ENCODE data around the gene IFNA5.

The IFNA5 gene

GRCh38 chr9:21305213-21305612 lies at the start of gene IFNA5:
Gene IFNA5 (minus strand): TSS chr9:21305313. CDS start chr9:21305256, 57 bp downstream.
- DNase-seq: no peak

DNA sequence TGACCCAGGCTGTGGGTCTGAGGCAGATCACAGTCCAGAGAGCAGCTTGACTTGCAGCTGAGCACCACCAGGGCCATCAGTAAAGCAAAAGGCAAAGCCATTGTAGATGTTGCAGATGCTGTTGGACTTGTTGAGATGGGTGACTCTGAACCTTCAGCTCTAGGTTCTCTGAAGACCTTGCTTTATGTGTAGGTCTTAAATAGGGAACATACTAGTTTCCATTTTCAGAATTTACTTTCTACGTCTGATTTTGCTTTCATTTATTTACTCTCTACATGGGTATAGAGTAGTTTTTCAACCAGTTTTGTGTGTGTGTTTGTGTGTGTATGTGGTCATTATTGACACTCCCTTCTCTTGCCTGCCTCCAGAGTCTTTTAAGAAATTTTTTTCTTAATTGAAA lies 45.7 kb upstream of the IFNA5 start, which contains the start of gene IFNA6:
TSS of gene IFNA6 (minus strand) at position 101 of the 400 bp plus-strand sequence. CDS start at position 101, 0 bp downstream.
- no peak for DNase-seq

DNA sequence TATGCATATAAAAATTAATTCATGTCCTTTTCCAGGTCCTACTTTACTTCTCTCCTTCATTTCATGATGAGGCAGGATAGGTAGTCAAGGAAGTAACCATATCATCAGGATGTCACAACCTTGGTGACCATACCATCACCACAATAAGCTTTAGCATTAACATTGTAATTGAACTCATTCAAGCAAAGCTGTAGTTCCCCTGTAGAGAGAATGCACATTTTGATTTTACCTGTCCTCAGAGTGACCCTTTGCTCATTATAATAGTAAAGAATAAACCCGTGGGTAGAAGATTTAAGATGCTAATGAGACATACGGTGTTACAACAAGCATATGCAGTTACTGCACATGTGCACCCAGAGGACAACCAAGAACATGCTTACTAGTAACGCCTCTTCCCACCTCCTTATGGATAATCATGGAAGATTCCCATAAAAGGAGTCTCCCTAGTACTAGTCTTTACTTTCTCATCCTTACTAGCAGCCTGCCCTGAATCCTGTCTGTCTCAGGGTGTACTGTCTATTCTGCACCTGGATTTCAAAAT lies 43.4 kb upstream of the IFNA5 start:
- no peak for DNase-seq

- no peak for DNase-seq
These were observed 35.6 kb upstream of the IFNA5 start for GRCh38 chr9:21340735-21341134.

DNA sequence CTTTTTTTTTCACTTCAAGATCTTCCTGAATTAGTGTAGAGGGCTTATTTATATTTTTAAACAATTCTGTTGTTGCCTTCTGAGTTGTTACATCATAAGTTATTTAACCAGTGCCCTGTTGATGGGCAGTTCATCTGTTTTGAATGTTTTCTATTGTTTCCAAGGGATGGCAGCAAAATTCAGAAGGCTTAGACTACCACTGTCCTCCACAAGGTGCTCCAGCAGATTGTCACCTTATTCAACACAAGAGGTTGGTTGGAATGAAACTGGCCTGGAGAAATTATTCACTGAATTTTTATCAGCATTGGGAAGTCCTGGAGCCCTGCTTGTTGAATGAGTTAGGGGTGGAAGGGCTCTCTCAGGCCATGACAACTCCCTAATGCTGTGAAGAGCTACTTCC lies 31.3 kb upstream of the IFNA5 start:
- DNase-seq: no peak

DNA sequence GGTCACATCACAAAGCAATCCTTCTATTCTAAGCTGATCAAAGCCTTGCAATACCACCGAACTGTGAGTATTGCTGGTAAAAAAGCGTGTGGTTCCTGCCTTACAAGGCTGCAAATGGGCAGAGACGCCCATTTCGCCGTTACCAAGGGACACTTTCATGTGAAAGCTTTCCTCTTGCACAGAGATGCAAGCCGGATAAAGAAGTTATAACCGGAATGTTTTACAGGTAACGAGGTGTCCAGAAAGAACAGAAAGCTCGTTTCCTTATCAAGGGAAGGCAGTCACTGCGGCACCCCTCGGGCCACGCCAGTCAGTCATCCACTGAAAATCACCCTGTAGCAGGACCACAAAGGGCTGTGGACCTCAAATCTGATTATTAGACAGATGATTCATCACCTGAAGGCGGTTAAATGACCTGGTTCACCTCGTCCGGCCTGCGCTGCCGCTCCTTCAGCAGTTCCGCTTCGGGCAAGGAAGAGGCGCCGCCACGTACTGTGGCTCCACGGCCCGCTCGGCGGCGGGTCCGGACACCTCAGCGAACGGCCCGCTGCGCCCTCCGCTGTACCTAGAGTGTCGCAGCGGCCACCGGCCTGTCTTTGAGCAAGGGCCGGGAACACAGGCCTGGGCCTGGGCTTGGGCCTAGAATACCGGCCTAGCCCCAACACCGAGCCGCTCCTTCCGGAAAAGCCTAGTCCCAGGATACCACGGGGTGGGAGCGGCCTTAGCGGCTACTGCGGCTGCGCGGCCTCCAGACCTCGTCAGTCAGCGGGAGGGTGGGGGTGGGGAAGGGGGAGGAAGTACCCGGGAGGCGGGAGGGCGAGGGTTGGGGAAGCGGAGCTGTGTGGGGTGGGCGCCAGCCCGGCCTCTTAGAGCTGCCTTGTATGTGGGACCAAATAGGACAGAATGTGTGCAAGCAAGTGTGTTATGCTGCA lies 29.9 kb upstream of the IFNA5 start, which contains the start of gene KLHL9:
TSS of gene KLHL9 (minus strand) at position 704 of the 932 bp plus-strand sequence. CDS start at position 159, 545 bp downstream.
- peak; percentile 82 for DNase-seq

- DNase-seq: no peak
These were observed 28.1 kb upstream of the IFNA5 start for GRCh38 chr9:21333226-21333625.

GRCh38 chr9:21331676-21332402 lies 26.7 kb upstream of the IFNA5 start:
- DNase-seq: no peak

DNA sequence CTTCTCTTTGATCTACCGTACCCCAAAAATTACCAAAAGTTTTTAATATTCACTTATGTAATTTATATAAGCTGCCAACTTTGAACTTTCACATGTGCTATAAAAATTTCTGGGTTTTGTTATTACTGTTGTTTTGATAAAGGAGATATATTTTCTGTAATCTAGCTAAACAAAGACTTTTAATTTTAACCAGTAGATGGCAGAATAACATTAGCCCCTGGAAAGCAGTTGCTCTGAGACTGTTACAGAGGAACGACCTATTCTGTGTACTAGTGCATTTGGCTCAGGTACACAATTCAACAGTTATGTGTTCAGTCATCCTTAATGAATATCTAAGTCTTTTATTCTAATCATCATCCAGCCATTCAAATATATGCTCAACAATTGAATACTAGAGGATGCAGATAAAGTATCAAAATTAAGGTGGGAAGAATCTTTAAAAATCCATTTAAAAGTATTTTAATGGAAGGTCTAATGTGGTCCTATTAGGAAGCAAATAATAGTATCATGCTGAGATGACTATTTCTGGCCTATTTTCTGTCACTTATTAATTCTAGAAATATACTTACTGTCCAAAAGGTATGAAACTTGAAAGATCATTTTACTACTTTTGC lies 21.5 kb upstream of the IFNA5 start:
- DNase-seq: no peak

GRCh38 chr9:21324047-21324446 lies 18.9 kb upstream of the IFNA5 start:
- DNase-seq: no peak

DNA sequence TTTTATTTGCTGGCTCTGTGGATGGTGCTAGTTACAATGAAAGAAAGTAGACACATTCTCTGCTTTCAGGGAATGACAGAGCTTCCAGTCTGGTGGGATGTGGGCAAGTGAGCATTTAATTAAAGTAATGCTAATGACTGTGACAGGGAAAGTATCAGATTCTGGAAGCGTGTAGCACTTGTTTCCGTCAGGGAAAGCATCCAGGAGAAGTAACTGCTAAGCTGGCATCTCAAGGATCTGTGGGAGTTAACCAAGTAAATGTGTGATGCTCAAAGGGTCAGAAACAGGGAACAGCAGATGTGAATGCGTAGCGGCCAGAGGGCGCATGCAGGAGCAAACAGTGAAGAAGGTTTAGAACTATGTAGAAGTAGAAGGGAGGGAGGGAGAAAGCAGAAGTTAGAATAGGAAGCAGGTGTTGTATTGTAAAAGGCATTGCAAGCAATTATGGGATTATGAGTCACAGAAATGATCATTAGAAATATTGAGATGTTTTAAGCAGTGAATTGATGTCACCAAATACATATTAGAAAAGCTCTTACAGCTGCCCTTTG lies 17.9 kb upstream of the IFNA5 start:
- no peak for DNase-seq

DNA sequence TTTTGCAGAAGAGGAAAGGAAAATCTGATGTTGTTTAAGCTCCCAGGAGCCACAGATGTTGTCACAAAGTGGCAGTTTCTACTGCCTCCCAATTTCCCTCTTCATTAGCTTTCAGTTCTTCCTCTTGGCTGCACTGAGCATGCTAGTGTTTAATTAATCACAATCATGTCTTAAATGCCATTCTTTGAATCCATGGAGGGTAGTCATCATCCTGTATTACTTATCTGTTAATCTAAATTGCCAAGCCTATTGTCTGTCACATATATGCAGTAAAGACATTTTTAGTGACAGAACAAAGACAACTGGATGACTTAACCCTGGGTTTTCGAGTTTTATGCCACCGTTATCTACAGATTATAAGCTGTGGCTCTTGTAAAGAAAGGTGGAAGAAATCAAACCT lies 15.4 kb upstream of the IFNA5 start:
- DNase-seq: no peak

DNA sequence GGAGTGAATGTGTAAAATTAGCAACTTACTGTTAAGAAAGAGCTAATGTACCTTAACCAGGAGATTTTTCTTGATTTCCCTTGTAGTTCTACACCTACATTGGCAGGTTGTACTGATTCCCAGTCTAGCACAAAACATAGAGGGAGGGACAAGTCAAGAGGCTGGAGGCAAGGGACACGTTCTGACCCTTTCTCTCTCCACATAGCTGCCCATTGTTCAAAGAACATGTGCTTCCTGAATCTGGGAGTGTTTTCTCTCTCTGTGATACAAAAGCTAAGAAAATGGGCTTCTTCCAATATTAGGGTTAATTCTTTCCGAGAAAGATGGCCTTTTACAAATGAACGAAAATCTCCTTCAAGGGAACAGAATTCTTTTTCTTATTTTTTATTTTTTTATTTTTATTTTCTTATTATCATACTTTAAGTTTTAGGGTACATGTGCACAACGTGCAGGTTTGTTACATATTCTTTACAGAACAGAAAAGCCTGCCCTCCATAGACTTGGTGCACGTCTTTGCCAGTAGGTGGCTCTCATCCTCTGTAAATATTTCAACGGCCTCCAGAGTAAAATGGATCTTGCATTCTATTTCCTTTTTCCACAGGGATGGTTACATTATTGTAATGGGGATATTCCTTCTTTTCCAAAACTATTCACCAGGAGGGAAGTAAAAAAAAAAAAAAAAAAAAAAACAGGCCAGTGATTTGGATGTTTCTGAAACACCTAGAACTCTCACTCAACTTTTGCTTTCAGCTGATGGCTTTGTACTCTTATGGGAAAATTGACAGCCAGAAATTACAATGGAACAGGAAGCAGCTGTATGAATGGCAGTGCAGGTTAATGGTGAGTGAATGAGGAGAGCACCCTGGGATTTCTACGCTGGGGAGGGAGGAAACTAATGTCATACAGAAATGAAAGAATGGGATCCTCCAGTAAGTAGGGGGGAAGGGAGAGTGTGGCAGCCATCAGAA lies 13.1 kb upstream of the IFNA5 start:
- DNase-seq: peak; percentile 21

DNA sequence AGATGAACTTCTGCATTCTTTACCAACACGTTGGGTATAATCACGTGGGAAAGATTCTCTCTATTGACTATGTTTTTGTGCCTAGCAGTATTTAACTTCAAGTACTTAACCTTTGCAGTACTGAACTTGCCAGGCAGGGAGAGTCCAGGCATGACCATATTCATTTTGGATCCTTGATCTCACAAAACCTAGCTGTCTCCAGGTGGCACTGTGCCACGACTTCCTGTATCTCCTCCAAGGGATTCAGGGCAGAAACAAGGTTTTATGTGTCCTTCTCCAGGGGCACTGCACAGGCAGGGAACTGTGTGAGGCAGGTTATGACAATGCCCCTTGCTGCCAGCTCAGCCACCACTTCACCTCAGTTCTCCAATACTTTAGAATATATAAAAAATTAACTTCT lies 11.7 kb upstream of the IFNA5 start:
- no peak for DNase-seq

- DNase-seq: no peak
These were observed 11.1 kb upstream of the IFNA5 start for GRCh38 chr9:21316032-21316842.

- DNase-seq: no peak
These were observed 9.0 kb upstream of the IFNA5 start for GRCh38 chr9:21314152-21314551.

DNA sequence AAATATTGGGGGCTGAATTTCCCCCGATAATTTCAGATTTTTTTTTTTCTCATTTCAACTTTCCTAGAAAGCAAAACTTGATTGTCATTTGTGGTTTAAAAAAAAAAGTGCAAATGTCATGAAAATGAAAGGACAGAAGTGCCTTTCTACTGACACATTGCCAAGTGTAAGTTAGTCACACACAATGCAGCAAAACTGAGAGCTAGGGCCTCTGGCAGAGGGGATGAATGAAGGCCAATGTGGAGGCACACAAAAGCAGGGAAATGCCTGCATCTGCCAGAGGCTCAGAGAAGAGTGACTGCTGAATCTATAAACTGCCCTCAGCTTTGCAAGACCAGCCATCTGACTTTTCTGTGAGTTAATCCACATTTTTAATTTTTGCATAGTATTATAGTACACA lies 6.8 kb upstream of the IFNA5 start:
- no peak for DNase-seq

- no peak for DNase-seq
These were observed 9.1 kb downstream of the IFNA5 start for GRCh38 chr9:21295992-21296391.

DNA sequence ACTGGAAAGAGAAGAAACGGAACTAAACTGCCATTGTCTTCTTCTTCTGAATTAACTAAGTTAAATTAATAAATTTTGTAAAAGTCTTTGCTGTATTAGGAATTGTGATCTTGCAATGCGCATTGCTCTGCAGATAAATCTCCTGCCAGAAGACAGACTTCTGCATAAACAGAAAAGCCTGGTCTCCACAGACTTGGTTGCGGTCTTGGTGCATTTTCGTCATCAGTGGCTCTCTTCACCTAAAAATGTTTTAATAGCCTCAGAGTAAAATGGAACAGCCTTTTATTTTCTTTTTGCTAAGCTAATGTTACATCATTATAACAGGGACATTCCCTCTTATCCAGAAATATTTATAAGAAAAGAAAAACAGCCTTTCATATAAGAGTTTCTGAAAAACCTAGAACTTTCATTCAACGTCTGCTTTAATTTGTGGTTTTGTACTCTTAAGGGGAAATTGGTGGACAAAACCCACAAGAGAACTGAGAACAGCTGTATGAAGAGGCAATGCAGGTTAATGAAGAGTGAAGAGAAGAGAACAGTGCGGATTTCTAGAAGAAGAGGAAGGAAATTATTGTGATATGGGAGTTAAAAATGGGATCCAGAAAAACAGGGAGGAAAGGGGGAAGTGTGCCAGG lies 10.1 kb downstream of the IFNA5 start:
- no peak for DNase-seq

GRCh38 chr9:21294364-21294774 lies 10.7 kb downstream of the IFNA5 start:
- DNase-seq: no peak

Measured in activated CD8-positive, alpha-beta memory T cell treated with anti-CD3 and anti-CD28 coated beads, Interleukin-2, amount 50 U/mL, for 4 hours (primary cell).